Measurements from ENCODE around the gene CACNA1C. TPM values are rescaled to one million over a fixed set of nuclear protein-coding genes. Genes with fewer than 3 reads are reported as not detected.

The CACNA1C gene
- total and polyA plus RNA-seq, 2 donors from 2014 or later, result 1.6 to 17.4 TPM

DNA sequence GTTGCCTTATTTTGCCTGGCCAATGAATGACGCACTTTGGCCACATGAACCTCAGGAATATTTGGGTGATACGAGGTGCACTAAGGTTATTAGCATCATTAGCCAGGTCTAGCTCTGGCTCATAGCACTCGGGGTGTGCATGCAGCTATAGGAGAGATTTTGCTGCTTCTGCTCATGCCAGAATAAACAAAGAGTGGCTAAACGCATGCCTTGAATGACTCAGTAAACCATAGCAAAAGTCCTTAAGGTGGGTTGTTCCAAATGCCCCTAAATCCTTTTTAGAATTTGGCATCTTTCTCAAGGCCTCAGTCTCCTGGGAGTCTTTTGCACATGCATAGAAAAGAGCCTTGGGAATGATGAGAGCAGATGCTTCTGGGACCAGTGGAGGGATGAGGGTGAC lies 398.2 kb downstream of the CACNA1C start:
- intact Hi-C loops (cut with DNase I), result no loop called here
- H3K36me3 ChIP-seq (ENCODE audit: control insufficient read depth in 2 of 3, insufficient read depth in 3 of 3, low read length in 3 of 3), result no peaks in the 10 kb centered on the region
- H3K27ac ChIP-seq (ENCODE audit: low read depth in 2 of 2, low read length in 2 of 2), result no peak overlapping the region
- DNase-seq, result no peak
- no peak for FAIRE-seq
- no peaks in the 10 kb centered on the region for H3K4me1 ChIP-seq (ENCODE audit: control insufficient read depth in 2 of 3, insufficient read depth in 2 of 3, low read depth in 1 of 3, low read length in 3 of 3)
- TF ChIP-seq, protein P1, sequence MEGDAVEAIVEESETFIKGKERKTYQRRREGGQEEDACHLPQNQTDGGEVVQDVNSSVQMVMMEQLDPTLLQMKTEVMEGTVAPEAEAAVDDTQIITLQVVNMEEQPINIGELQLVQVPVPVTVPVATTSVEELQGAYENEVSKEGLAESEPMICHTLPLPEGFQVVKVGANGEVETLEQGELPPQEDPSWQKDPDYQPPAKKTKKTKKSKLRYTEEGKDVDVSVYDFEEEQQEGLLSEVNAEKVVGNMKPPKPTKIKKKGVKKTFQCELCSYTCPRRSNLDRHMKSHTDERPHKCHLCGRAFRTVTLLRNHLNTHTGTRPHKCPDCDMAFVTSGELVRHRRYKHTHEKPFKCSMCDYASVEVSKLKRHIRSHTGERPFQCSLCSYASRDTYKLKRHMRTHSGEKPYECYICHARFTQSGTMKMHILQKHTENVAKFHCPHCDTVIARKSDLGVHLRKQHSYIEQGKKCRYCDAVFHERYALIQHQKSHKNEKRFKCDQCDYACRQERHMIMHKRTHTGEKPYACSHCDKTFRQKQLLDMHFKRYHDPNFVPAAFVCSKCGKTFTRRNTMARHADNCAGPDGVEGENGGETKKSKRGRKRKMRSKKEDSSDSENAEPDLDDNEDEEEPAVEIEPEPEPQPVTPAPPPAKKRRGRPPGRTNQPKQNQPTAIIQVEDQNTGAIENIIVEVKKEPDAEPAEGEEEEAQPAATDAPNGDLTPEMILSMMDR (IDR thresholded peaks at IDR 0.05; ENCODE audit: borderline replicate concordance, extremely low read depth, insufficient read depth), result no peak
- H3K9ac ChIP-seq (ENCODE audit: low read length in 3 of 3), result no peak overlapping the region
- H3K27me3 ChIP-seq (ENCODE audit: control insufficient read depth, insufficient read depth, low read length), result no peaks in the 10 kb centered on the region
- H3K4me3 ChIP-seq (ENCODE audit: low read length in 3 of 3), result no peak overlapping the region
- no peaks in the 10 kb centered on the region for H3K9me3 ChIP-seq (ENCODE audit: control insufficient read depth in 2 of 3, insufficient read depth in 1 of 3, low read length in 3 of 3)

DNA sequence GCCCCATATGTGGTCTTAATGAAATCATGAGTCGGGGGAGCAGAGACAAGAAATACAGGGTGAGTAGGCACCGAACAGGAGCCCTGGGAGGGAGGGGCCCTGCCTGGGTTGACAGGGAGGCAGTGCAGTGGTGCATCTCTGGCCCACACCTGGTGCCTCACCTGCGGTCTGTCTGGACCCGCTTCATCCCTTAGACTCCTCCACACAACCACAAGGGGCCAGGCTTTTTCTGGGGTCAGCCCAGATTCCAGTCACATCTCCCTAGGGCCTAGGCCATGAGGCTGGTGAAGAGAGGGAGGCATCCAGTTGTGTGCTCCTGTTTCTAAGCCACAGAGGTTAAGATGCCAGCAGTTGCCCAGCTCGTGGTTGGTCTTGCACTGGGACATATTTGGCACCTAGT lies 398.7 kb downstream of the CACNA1C start:
- intact Hi-C loops (cut with DNase I), result no loop called here
- no peak overlapping the region for H3K9ac ChIP-seq (ENCODE audit: low read length in 3 of 3)
- no peaks in the 10 kb centered on the region for H3K27me3 ChIP-seq (ENCODE audit: control insufficient read depth, insufficient read depth, low read length)
- no peak overlapping the region for H3K27ac ChIP-seq (ENCODE audit: low read depth in 2 of 2, low read length in 2 of 2)
- FAIRE-seq (no peak), DNase-seq (no peak)
- no peaks in the 10 kb centered on the region for H3K4me1 ChIP-seq (ENCODE audit: control insufficient read depth in 2 of 3, insufficient read depth in 2 of 3, low read depth in 1 of 3, low read length in 3 of 3)
- H3K4me3 ChIP-seq (ENCODE audit: low read length in 3 of 3), result no peak overlapping the region
- H3K9me3 ChIP-seq (ENCODE audit: control insufficient read depth in 2 of 3, insufficient read depth in 1 of 3, low read length in 3 of 3), result no peaks in the 10 kb centered on the region
- TF ChIP-seq, protein P1 (IDR thresholded peaks at IDR 0.05; ENCODE audit: borderline replicate concordance, extremely low read depth, insufficient read depth), result no peak
- H3K36me3 ChIP-seq (ENCODE audit: control insufficient read depth in 2 of 3, insufficient read depth in 3 of 3, low read length in 3 of 3), result no peaks in the 10 kb centered on the region

DNA sequence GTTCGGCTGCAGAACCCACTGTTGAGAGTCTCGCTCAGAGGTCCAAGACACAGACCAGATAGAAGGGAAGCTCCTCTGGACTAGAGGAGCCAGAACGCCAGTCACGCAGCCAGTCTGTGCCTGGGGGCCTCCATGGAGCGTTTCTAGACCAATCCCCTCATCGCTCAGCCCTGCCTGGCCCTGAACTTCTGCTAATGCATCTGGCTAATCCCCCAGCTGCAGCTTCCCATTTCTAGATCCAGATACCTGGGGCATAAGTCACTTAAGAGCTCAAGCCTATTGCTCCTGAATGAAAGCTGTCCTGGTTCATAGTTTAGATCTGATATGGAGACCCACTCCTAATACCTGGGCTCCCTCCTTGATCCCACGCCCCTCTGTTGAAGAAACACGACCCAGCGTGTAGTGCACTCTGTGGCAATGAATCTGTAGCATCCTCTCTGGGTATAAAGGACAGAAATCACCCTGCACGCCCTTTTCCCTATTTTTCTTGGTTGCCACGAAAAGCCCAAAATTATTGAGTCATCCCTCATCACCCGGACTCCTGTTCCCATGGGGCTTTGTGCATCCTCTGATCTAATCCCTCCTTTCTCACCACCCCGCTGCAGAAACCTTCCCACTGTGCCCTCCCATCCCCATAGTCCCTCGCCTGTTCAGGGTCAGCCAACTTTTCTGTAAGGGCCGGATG lies 400.4 kb downstream of the CACNA1C start:
- Histone ChIP-seq H3K4me1 (ENCODE audit: control insufficient read depth in 2 of 3, insufficient read depth in 2 of 3, low read depth in 1 of 3, low read length in 3 of 3) (peaks cover 0 to 2% (median 0%) of the 10 kb centered on the region in 3 donors), H3K27ac (ENCODE audit: low read depth in 2 of 2, low read length in 2 of 2) (no peak overlapping the region), H3K27me3 (ENCODE audit: control insufficient read depth, insufficient read depth, low read length) (no peaks in the 10 kb centered on the region), H3K9me3 (ENCODE audit: control insufficient read depth in 2 of 3, insufficient read depth in 1 of 3, low read length in 3 of 3) (no peaks in the 10 kb centered on the region), H3K36me3 (ENCODE audit: control insufficient read depth in 2 of 3, insufficient read depth in 3 of 3, low read length in 3 of 3) (no peaks in the 10 kb centered on the region), H3K9ac (ENCODE audit: low read length in 3 of 3) (no peak overlapping the region), H3K4me3 (ENCODE audit: low read length in 3 of 3) (no peak overlapping the region)
- intact Hi-C loops (cut with DNase I), result no loop called here
- TF ChIP-seq, protein P1 (IDR thresholded peaks at IDR 0.05; ENCODE audit: borderline replicate concordance, extremely low read depth, insufficient read depth), result no peak
- no peak for FAIRE-seq
- DNase-seq, result no peak

DNA sequence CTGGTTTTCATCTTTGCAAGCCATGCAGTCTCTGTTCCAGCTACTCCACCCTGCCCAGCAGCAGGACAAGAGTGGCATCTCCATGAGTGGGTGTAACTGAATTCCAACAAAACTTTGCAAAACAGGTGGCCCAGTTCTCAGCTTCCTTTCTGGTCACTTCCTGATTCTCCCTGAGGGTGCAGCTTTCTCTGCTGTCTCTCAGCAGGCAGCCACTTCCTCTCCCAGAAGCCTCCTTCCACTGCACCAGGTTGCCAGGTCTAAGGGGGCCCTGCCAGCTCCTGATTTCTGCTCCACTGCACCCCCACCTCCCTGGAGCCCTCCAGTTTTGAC lies 400.9 kb downstream of the CACNA1C start:
- H3K4me3 ChIP-seq (ENCODE audit: low read length in 3 of 3), result no peak overlapping the region
- no peak overlapping the region for H3K27ac ChIP-seq (ENCODE audit: low read depth in 2 of 2, low read length in 2 of 2)
- DNase-seq (no peak), FAIRE-seq (no peak)
- intact Hi-C loops (cut with DNase I), result no loop called here
- H3K27me3 ChIP-seq (ENCODE audit: control insufficient read depth, insufficient read depth, low read length), result no peaks in the 10 kb centered on the region
- TF ChIP-seq, protein P1 (IDR thresholded peaks at IDR 0.05; ENCODE audit: borderline replicate concordance, extremely low read depth, insufficient read depth), result no peak
- no peak overlapping the region for H3K9ac ChIP-seq (ENCODE audit: low read length in 3 of 3)
- no peaks in the 10 kb centered on the region for H3K9me3 ChIP-seq (ENCODE audit: control insufficient read depth in 2 of 3, insufficient read depth in 1 of 3, low read length in 3 of 3)
- peaks cover 0 to 2% (median 0%) of the 10 kb centered on the region in 3 donors for H3K4me1 ChIP-seq (ENCODE audit: control insufficient read depth in 2 of 3, insufficient read depth in 2 of 3, low read depth in 1 of 3, low read length in 3 of 3)
- H3K36me3 ChIP-seq (ENCODE audit: control insufficient read depth in 2 of 3, insufficient read depth in 3 of 3, low read length in 3 of 3), result no peaks in the 10 kb centered on the region
